ENCODE measurements around the gene TAS2R20. TPM values are rescaled to one million over a fixed set of nuclear protein-coding genes. Genes with fewer than 3 reads are reported as not detected.

The TAS2R20 gene
- total RNA-seq, 1 experiment from 2014 or later: 0.81 TPM

DNA sequence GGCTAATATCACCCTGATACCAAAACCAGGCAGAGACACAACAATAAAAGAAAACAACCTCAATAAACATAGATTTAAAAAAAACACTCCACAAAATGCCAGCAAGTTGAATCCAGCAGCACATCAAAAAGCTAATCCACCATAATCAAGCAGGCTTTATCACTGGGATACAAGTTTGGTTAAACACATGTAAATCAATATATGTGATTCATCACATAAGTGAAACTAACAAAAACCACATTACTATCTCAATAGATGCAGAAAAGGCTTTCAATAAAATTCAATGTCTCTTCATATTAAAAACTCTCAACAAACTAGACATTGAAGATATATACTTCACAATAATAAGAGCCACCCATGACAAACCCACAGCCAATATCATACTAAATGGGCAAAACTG is 42.0 kb downstream of the TAS2R20 start:
- no peak overlapping the region for H3K27ac Mint-ChIP-seq
- TF ChIP-seq SP1 (CRISPR knock-in tag; conservative IDR thresholded peaks at IDR 0.05) (no peak), IRF2 (CRISPR knock-in tag; IDR thresholded peaks at IDR 0.05; ENCODE audit: borderline replicate concordance, low read depth) (no peak), ELF4 (CRISPR knock-in tag; IDR thresholded peaks at IDR 0.05; ENCODE audit: low read depth) (no peak)
- TF ChIP-seq, protein P1, sequence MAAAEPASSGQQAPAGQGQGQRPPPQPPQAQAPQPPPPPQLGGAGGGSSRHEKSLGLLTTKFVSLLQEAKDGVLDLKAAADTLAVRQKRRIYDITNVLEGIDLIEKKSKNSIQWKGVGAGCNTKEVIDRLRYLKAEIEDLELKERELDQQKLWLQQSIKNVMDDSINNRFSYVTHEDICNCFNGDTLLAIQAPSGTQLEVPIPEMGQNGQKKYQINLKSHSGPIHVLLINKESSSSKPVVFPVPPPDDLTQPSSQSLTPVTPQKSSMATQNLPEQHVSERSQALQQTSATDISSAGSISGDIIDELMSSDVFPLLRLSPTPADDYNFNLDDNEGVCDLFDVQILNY (CRISPR knock-in tag; IDR thresholded peaks at IDR 0.05): no peak
- TF ChIP-seq, protein P2, sequence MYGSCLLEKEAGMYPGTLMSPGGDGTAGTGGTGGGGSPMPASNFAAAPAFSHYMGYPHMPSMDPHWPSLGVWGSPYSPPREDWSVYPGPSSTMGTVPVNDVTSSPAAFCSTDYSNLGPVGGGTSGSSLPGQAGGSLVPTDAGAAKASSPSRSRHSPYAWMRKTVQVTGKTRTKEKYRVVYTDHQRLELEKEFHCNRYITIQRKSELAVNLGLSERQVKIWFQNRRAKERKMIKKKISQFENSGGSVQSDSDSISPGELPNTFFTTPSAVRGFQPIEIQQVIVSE (CRISPR knock-in tag; IDR thresholded peaks at IDR 0.05; ENCODE audit: borderline replicate concordance): no peak
- TF ChIP-seq, protein P3, sequence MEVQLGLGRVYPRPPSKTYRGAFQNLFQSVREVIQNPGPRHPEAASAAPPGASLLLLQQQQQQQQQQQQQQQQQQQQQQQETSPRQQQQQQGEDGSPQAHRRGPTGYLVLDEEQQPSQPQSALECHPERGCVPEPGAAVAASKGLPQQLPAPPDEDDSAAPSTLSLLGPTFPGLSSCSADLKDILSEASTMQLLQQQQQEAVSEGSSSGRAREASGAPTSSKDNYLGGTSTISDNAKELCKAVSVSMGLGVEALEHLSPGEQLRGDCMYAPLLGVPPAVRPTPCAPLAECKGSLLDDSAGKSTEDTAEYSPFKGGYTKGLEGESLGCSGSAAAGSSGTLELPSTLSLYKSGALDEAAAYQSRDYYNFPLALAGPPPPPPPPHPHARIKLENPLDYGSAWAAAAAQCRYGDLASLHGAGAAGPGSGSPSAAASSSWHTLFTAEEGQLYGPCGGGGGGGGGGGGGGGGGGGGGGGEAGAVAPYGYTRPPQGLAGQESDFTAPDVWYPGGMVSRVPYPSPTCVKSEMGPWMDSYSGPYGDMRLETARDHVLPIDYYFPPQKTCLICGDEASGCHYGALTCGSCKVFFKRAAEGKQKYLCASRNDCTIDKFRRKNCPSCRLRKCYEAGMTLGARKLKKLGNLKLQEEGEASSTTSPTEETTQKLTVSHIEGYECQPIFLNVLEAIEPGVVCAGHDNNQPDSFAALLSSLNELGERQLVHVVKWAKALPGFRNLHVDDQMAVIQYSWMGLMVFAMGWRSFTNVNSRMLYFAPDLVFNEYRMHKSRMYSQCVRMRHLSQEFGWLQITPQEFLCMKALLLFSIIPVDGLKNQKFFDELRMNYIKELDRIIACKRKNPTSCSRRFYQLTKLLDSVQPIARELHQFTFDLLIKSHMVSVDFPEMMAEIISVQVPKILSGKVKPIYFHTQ (CRISPR knock-in tag; IDR thresholded peaks at IDR 0.05): no peak
- TF ChIP-seq, protein P4, sequence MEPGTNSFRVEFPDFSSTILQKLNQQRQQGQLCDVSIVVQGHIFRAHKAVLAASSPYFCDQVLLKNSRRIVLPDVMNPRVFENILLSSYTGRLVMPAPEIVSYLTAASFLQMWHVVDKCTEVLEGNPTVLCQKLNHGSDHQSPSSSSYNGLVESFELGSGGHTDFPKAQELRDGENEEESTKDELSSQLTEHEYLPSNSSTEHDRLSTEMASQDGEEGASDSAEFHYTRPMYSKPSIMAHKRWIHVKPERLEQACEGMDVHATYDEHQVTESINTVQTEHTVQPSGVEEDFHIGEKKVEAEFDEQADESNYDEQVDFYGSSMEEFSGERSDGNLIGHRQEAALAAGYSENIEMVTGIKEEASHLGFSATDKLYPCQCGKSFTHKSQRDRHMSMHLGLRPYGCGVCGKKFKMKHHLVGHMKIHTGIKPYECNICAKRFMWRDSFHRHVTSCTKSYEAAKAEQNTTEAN (CRISPR knock-in tag; IDR thresholded peaks at IDR 0.05): no peak
- no peaks in the 10 kb centered on the region for H3K27me3 Mint-ChIP-seq (ENCODE audit: low read depth)
- ATAC-seq (no peak), DNase-seq (ENCODE audit: low spot score) (no peak)
- CTCF ChIA-PET: no interaction called here
- peaks cover 10% of the 10 kb centered on the region for H3K36me3 Mint-ChIP-seq
- H3K4me3 Mint-ChIP-seq: no peak overlapping the region
- POLR2A ChIA-PET: no interaction called here
- peaks cover 20% of the 10 kb centered on the region for H3K9me3 Mint-ChIP-seq
- peaks cover 9% of the 10 kb centered on the region for H3K4me1 Mint-ChIP-seq

DNA sequence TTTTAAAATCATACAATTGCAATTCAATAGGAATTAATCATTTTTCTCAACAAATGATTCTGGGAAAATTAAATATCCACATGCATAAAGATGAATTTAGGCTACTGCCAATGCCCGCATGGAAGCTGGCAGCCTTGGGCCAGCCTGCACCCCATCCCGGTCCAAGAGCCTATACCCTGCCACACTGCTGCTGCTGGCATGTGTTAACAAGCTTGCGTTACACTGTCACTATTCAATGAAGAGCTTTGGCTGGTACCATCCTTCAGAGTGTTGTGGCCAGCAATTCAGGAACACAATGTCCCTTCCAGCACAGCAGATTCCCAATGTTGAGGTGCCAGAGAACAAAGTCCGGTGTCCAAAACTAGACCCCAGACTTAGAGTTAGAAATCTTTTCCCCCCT is 45.5 kb downstream of the TAS2R20 start:
- DNase-seq (ENCODE audit: low spot score) (no peak), ATAC-seq (no peak)
- Mint-ChIP-seq H3K4me3 (no peak overlapping the region), H3K4me1 (peaks cover 9% of the 10 kb centered on the region), H3K27ac (no peak overlapping the region), H3K9me3 (peaks cover 45% of the 10 kb centered on the region), H3K27me3 (ENCODE audit: low read depth) (no peaks in the 10 kb centered on the region), H3K36me3 (peaks cover 32% of the 10 kb centered on the region)
- ChIA-PET POLR2A (no interaction called here), CTCF (interaction anchor here (0.7 kb wide), 1 partner anchor 247 kb away, joined by 3 read pairs; no protein-coding TSS in a partner anchor)
- TF ChIP-seq, protein P5, sequence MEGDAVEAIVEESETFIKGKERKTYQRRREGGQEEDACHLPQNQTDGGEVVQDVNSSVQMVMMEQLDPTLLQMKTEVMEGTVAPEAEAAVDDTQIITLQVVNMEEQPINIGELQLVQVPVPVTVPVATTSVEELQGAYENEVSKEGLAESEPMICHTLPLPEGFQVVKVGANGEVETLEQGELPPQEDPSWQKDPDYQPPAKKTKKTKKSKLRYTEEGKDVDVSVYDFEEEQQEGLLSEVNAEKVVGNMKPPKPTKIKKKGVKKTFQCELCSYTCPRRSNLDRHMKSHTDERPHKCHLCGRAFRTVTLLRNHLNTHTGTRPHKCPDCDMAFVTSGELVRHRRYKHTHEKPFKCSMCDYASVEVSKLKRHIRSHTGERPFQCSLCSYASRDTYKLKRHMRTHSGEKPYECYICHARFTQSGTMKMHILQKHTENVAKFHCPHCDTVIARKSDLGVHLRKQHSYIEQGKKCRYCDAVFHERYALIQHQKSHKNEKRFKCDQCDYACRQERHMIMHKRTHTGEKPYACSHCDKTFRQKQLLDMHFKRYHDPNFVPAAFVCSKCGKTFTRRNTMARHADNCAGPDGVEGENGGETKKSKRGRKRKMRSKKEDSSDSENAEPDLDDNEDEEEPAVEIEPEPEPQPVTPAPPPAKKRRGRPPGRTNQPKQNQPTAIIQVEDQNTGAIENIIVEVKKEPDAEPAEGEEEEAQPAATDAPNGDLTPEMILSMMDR (IDR thresholded peaks at IDR 0.05): no peak
- TF ChIP-seq, protein P6, sequence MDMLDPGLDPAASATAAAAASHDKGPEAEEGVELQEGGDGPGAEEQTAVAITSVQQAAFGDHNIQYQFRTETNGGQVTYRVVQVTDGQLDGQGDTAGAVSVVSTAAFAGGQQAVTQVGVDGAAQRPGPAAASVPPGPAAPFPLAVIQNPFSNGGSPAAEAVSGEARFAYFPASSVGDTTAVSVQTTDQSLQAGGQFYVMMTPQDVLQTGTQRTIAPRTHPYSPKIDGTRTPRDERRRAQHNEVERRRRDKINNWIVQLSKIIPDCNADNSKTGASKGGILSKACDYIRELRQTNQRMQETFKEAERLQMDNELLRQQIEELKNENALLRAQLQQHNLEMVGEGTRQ (CRISPR knock-in tag; IDR thresholded peaks at IDR 0.05): no peak
- TF ChIP-seq NFE2L1 (CRISPR knock-in tag; IDR thresholded peaks at IDR 0.05): no peak
- TF ChIP-seq SP1 (CRISPR knock-in tag; conservative IDR thresholded peaks at IDR 0.05): no peak
- no peak for TF ChIP-seq IRF2 (CRISPR knock-in tag; IDR thresholded peaks at IDR 0.05; ENCODE audit: borderline replicate concordance, low read depth)
- no peak for TF ChIP-seq ZNF671 (CRISPR knock-in tag; IDR thresholded peaks at IDR 0.05)
- TF ChIP-seq EMX1 (CRISPR knock-in tag; IDR thresholded peaks at IDR 0.05): no peak
- no peak for TF ChIP-seq RORB (CRISPR knock-in tag; IDR thresholded peaks at IDR 0.05)
- no peak for TF ChIP-seq ZNF232 (CRISPR knock-in tag; IDR thresholded peaks at IDR 0.05)
- no peak for TF ChIP-seq FOXP1 (CRISPR knock-in tag; IDR thresholded peaks at IDR 0.05; ENCODE audit: borderline replicate concordance)
- no peak for TF ChIP-seq JUN (CRISPR knock-in tag; IDR thresholded peaks at IDR 0.05)
- TF ChIP-seq, protein P7, sequence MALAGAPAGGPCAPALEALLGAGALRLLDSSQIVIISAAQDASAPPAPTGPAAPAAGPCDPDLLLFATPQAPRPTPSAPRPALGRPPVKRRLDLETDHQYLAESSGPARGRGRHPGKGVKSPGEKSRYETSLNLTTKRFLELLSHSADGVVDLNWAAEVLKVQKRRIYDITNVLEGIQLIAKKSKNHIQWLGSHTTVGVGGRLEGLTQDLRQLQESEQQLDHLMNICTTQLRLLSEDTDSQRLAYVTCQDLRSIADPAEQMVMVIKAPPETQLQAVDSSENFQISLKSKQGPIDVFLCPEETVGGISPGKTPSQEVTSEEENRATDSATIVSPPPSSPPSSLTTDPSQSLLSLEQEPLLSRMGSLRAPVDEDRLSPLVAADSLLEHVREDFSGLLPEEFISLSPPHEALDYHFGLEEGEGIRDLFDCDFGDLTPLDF (CRISPR knock-in tag; IDR thresholded peaks at IDR 0.05): no peak
- no peak for TF ChIP-seq SMAD3 (CRISPR knock-in tag; IDR thresholded peaks at IDR 0.05; ENCODE audit: borderline replicate concordance)
- TF ChIP-seq CBFB (CRISPR knock-in tag; IDR thresholded peaks at IDR 0.05; ENCODE audit: low read depth): no peak
- TF ChIP-seq, protein P8, sequence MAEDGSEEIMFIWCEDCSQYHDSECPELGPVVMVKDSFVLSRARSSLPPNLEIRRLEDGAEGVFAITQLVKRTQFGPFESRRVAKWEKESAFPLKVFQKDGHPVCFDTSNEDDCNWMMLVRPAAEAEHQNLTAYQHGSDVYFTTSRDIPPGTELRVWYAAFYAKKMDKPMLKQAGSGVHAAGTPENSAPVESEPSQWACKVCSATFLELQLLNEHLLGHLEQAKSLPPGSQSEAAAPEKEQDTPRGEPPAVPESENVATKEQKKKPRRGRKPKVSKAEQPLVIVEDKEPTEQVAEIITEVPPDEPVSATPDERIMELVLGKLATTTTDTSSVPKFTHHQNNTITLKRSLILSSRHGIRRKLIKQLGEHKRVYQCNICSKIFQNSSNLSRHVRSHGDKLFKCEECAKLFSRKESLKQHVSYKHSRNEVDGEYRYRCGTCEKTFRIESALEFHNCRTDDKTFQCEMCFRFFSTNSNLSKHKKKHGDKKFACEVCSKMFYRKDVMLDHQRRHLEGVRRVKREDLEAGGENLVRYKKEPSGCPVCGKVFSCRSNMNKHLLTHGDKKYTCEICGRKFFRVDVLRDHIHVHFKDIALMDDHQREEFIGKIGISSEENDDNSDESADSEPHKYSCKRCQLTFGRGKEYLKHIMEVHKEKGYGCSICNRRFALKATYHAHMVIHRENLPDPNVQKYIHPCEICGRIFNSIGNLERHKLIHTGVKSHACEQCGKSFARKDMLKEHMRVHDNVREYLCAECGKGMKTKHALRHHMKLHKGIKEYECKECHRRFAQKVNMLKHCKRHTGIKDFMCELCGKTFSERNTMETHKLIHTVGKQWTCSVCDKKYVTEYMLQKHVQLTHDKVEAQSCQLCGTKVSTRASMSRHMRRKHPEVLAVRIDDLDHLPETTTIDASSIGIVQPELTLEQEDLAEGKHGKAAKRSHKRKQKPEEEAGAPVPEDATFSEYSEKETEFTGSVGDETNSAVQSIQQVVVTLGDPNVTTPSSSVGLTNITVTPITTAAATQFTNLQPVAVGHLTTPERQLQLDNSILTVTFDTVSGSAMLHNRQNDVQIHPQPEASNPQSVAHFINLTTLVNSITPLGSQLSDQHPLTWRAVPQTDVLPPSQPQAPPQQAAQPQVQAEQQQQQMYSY (CRISPR knock-in tag; IDR thresholded peaks at IDR 0.05): no peak
- no peak for TF ChIP-seq ZNF263 (CRISPR knock-in tag; IDR thresholded peaks at IDR 0.05; ENCODE audit: low read depth)
